H9 (cell line): ENCODE results near the gene VPS18. TPM values are rescaled to one million over a fixed set of nuclear protein-coding genes. Genes with fewer than 3 reads are reported as not detected.

ENCODE experiments used
- DNase-seq: peaks from one replicate; pipeline ENCODE4 v3.0.0-alpha.2; 2017
- H2AFZ ChIP-seq: one replicate; pipeline ENCODE4 v1.6.1; 2013; ENCODE audit warnings: mild to moderate bottlenecking, low read length, control low read depth, moderate library complexity
- H2AK5ac ChIP-seq: 2 replicates; pipeline ENCODE4 v1.6.1; 2013; ENCODE audit warnings: low read length, control low read depth, mixed read lengths; ENCODE audit not compliant: insufficient read length
- H2BK120ac ChIP-seq: one replicate; pipeline ENCODE4 v1.6.1; 2013; ENCODE audit warnings: low read depth, mild to moderate bottlenecking, low read length, control low read depth, inconsistent platforms; ENCODE audit not compliant: poor library complexity, severe bottlenecking
- H2BK12ac ChIP-seq: 2 replicates; pipeline ENCODE4 v1.6.1; 2013; ENCODE audit warnings: low read length, control low read depth, mixed read lengths, low read depth; ENCODE audit not compliant: insufficient read length
- H2BK15ac ChIP-seq: 2 replicates; pipeline ENCODE4 v1.6.1; 2013; ENCODE audit warnings: low read depth, low read length, control low read depth
- H2BK20ac ChIP-seq: one replicate; pipeline ENCODE4 v1.6.1; 2013; ENCODE audit warnings: low read depth, mild to moderate bottlenecking, low read length, control low read depth, inconsistent platforms; ENCODE audit not compliant: poor library complexity, severe bottlenecking
- H2BK5ac ChIP-seq: 2 replicates; pipeline ENCODE4 v1.6.1; 2013; ENCODE audit warnings: low read length, control low read depth, mixed read lengths; ENCODE audit not compliant: insufficient read length
- H3K14ac ChIP-seq: 2 replicates; pipeline ENCODE4 v1.6.1; 2013; ENCODE audit warnings: low read length, control low read depth; ENCODE audit not compliant: insufficient read depth
- H3K18ac ChIP-seq: 2 replicates; pipeline ENCODE4 v1.6.1; 2013; ENCODE audit warnings: low read depth, mild to moderate bottlenecking, mixed read lengths, low read length, control low read depth; ENCODE audit not compliant: insufficient read length
- H3K23ac ChIP-seq: 2 replicates; pipeline ENCODE4 v1.6.1; 2013; ENCODE audit warnings: low read length, control low read depth, mixed read lengths, low read depth; ENCODE audit not compliant: insufficient read length
- H3K23me2 ChIP-seq: 2 replicates; pipeline ENCODE4 v1.6.1; 2013; ENCODE audit warnings: low read depth, mild to moderate bottlenecking, mixed read lengths, low read length, control low read depth; ENCODE audit not compliant: insufficient read length, poor library complexity, severe bottlenecking
- H3K27ac ChIP-seq: 2 replicates; pipeline ENCODE4 v1.5.1; 2013; ENCODE audit warnings: low read length, control low read depth, mixed read lengths, low read depth; ENCODE audit not compliant: insufficient read length
- H3K27me3 ChIP-seq: 2 replicates; pipeline ENCODE4 v1.6.1; 2013; ENCODE audit warnings: low read length, control low read depth, inconsistent platforms; ENCODE audit not compliant: insufficient read depth
- H3K4ac ChIP-seq: 2 replicates; pipeline ENCODE4 v1.6.1; 2013; ENCODE audit warnings: low read depth, mild to moderate bottlenecking, control low read depth, inconsistent platforms, low read length, moderate library complexity
- H3K4me1 ChIP-seq: 2 replicates; pipeline ENCODE4 v1.6.1; 2013; ENCODE audit warnings: low read length, control low read depth, inconsistent platforms; ENCODE audit not compliant: insufficient read depth
- H3K4me2 ChIP-seq: 2 replicates; pipeline ENCODE4 v1.6.1; 2013; ENCODE audit warnings: low read length, control low read depth, mixed read lengths; ENCODE audit not compliant: insufficient read length, insufficient read depth
- H3K56ac ChIP-seq: 2 replicates; pipeline ENCODE4 v1.6.1; 2013; ENCODE audit warnings: low read depth, mild to moderate bottlenecking, mixed read lengths, low read length, control low read depth; ENCODE audit not compliant: insufficient read length
- H3K79me1 ChIP-seq: 2 replicates; pipeline ENCODE4 v1.6.1; 2013; ENCODE audit warnings: low read depth, mild to moderate bottlenecking, moderate library complexity, low read length, control low read depth, inconsistent platforms; ENCODE audit not compliant: insufficient read depth, poor library complexity, severe bottlenecking
- H3K79me2 ChIP-seq: 2 replicates; pipeline ENCODE4 v1.6.1; 2013; ENCODE audit warnings: low read length, control low read depth, inconsistent platforms; ENCODE audit not compliant: insufficient read depth
- H3K9ac ChIP-seq: 2 replicates; pipeline ENCODE4 v1.6.1; 2013; ENCODE audit warnings: low read length, control low read depth, mixed read lengths; ENCODE audit not compliant: insufficient read length; ENCODE audit errors: extremely low read depth
- H3K9me3 ChIP-seq: one replicate; pipeline ENCODE4 v1.6.1; 2013; ENCODE audit warnings: low read depth, low read length, inconsistent platforms; ENCODE audit not compliant: control insufficient read depth
- H3T11ph ChIP-seq: one replicate; pipeline ENCODE4 v1.6.1; 2013; ENCODE audit warnings: mild to moderate bottlenecking, low read length, control low read depth, inconsistent platforms
- H4K20me1 ChIP-seq: one replicate; pipeline ENCODE4 v1.6.1; 2013; ENCODE audit not compliant: control insufficient read depth, insufficient read length, insufficient read depth
- H4K5ac ChIP-seq: 2 replicates; pipeline ENCODE4 v1.6.1; 2013; ENCODE audit warnings: low read depth, mild to moderate bottlenecking, mixed read lengths, low read length, control low read depth; ENCODE audit not compliant: insufficient read length
- H4K8ac ChIP-seq: replicated peaks from 2 replicates; pipeline ENCODE4 v1.6.1; 2013; ENCODE audit warnings: low read length, control low read depth, mixed read lengths, low read depth; ENCODE audit not compliant: insufficient read length
- H4K91ac ChIP-seq: 2 replicates; pipeline ENCODE4 v1.6.1; 2013; ENCODE audit warnings: low read depth, mild to moderate bottlenecking, moderate library complexity, mixed read lengths, low read length, control low read depth; ENCODE audit not compliant: insufficient read length
- H3K27ac Mint-ChIP-seq, 3 experiments: 2 replicates in 2 of 3; 3 replicates in 1 of 3; pipeline ENCODE4 v1.8.0; 2020 to 2021; ENCODE audit warnings: mixed read lengths in 3 of 3, mild to moderate bottlenecking in 1 of 3, moderate library complexity in 1 of 3
- H3K27me3 Mint-ChIP-seq: 2 replicates; pipeline ENCODE4 v1.8.0; 2021; ENCODE audit warnings: low read depth, mild to moderate bottlenecking, moderate library complexity, mixed read lengths
- H3K36me3 Mint-ChIP-seq, 3 experiments: 2 replicates in 2 of 3; 3 replicates in 1 of 3; pipeline ENCODE4 v1.8.0; 2020 to 2021; ENCODE audit warnings: low read depth in 3 of 3, mixed read lengths in 3 of 3; ENCODE audit not compliant: insufficient read depth in 1 of 3
- H3K4me1 Mint-ChIP-seq, 2 experiments: 2 replicates each; pipeline ENCODE4 v1.8.0; 2020; ENCODE audit warnings: mixed read lengths in 2 of 2
- H3K4me3 Mint-ChIP-seq, 2 experiments: 2 replicates in 1 of 2; 3 replicates in 1 of 2; pipeline ENCODE4 v1.8.0; 2020 to 2021; ENCODE audit warnings: mild to moderate bottlenecking in 2 of 2, mixed read lengths in 2 of 2, moderate library complexity in 1 of 2
- H3K9me3 Mint-ChIP-seq, 2 experiments: 2 replicates in 1 of 2; 3 replicates in 1 of 2; pipeline ENCODE4 v1.8.0; 2020; ENCODE audit warnings: mild to moderate bottlenecking in 2 of 2, mixed read lengths in 2 of 2, moderate library complexity in 1 of 2
- CTCF ChIP-seq: fragments of 200-600 bp; sonication (generic); conservative IDR thresholded peaks from 3 replicates; pipeline ENCODE4 v1.8.0; 2021; ENCODE audit warnings: antibody characterized with exemption, mild to moderate bottlenecking
- WGBS: extraction: QIAGEN DNeasy Blood & Tissue Kit; methylation state at CpG from one replicate; pipeline ENCODE4 v1.1.7; 2013; ENCODE audit warnings: missing lambda C conversion rate, low lambda C conversion rate, mixed read lengths; ENCODE audit not compliant: insufficient read length; ENCODE audit errors: extremely low coverage; 5-methylcytosine and 5-hydroxymethylcytosine counted together
- total RNA-seq: library from RNA; stranded (reverse); gene quantifications from 2 replicates; pipeline ENCODE4 v1.2.1, GENCODE V29; 2021

VPS18 gene
- total RNA-seq, 1 experiment from 2014 or later, result 45.0 TPM

GRCh38 chr15:40926659-40927494, 32.6 kb downstream of the VPS18 start:
- no peak overlapping the region; the same call in 1 of the 2 replicates for H3K14ac ChIP-seq
- no peak for TF ChIP-seq CTCF
- no peak for DNase-seq
- no peak overlapping the region for H2BK120ac ChIP-seq
- Mint-ChIP-seq H3K4me1 (peaks cover 31 to 38% of the 10 kb centered on the region in 2 experiments), H3K36me3 (no peaks in the 10 kb centered on the region; a peak in 1 of 7 replicates), H3K27ac (no peak overlapping the region), H3K27me3 (peaks cover 100% of the 10 kb centered on the region), H3K9me3 (peaks cover 3% of the 10 kb centered on the region in 2 experiments; a peak in 4 of 5 replicates), H3K4me3 (peak overlapping the region; percentile 50 to 87)
- H4K91ac ChIP-seq, result no peak overlapping the region
- H3K23ac ChIP-seq, result no peak overlapping the region
- no peak overlapping the region for H3K56ac ChIP-seq
- H4K5ac ChIP-seq, result no peak overlapping the region
- H3K9me3 ChIP-seq, result no peaks in the 10 kb centered on the region
- WGBS, result no CpG with 5 or more reads among the region's 33 CpGs
- no peak overlapping the region for H2BK20ac ChIP-seq
- H2AFZ ChIP-seq, result no peak overlapping the region
- H4K8ac ChIP-seq, result no peak overlapping the region
- no peak overlapping the region for H3K18ac ChIP-seq
- H3K4me2 ChIP-seq, result peak overlapping the region; percentile 68
- no peaks in the 10 kb centered on the region for H4K20me1 ChIP-seq
- no peak overlapping the region for H2BK5ac ChIP-seq
- H2BK15ac ChIP-seq, result no peak overlapping the region
- H3K4me1 ChIP-seq, result peaks cover 3% of the 10 kb centered on the region; the same call in 1 of the 2 replicates
- H3K27me3 ChIP-seq, result peaks cover 66% of the 10 kb centered on the region
- no peak overlapping the region for H3K27ac ChIP-seq
- no peak overlapping the region for H2AK5ac ChIP-seq
- H2BK12ac ChIP-seq, result no peak overlapping the region
- no peaks in the 10 kb centered on the region for H3K79me1 ChIP-seq
- H3K79me2 ChIP-seq, result no peaks in the 10 kb centered on the region
- peaks cover 35% of the 10 kb centered on the region for H3K23me2 ChIP-seq
- no peak overlapping the region for H3K9ac ChIP-seq
- no peak overlapping the region for H3T11ph ChIP-seq
- no peak overlapping the region for H3K4ac ChIP-seq
